MM.1S (cell line): ENCODE results near the gene SDHB.

ENCODE experiments used
- DNase-seq: peaks from one replicate; pipeline ENCODE4 v3.0.0-alpha.2; 2015
- H2AFZ ChIP-seq: fragments of 300-600 bp; sonication (generic); 2 replicates; pipeline ENCODE4 v1.6.0; 2016; ENCODE audit warnings: antibody characterized with exemption, low read length
- H3F3A ChIP-seq: fragments of 300-600 bp; sonication (generic); 2 replicates; pipeline ENCODE4 v1.6.1; 2016; ENCODE audit warnings: mild to moderate bottlenecking, antibody characterized with exemption, low read length, moderate library complexity, mixed read lengths; ENCODE audit not compliant: insufficient read depth
- H3K27ac ChIP-seq: fragments of 300-600 bp; sonication (generic); 2 replicates; pipeline ENCODE4 v1.5.1; 2016; ENCODE audit warnings: mild to moderate bottlenecking, low read length
- H3K27me3 ChIP-seq: fragments of 300-600 bp; sonication (generic); replicated peaks from 2 replicates; pipeline ENCODE4 v1.6.0; 2016; ENCODE audit warnings: low read length; ENCODE audit not compliant: insufficient read depth
- H3K36me3 ChIP-seq: fragments of 300-600 bp; sonication (generic); replicated peaks from 2 replicates; pipeline ENCODE4 v1.6.1; 2016; ENCODE audit warnings: mild to moderate bottlenecking, low read length, mixed read lengths; ENCODE audit not compliant: insufficient read depth
- H3K4me1 ChIP-seq: fragments of 300-600 bp; sonication (generic); 2 replicates; pipeline ENCODE4 v1.6.1; 2016; ENCODE audit warnings: low read length, mixed read lengths
- H3K4me2 ChIP-seq: fragments of 300-600 bp; sonication (generic); 2 replicates; pipeline ENCODE4 v1.6.0; 2016; ENCODE audit warnings: low read depth, low read length
- H3K4me3 ChIP-seq: fragments of 300-600 bp; sonication (generic); 2 replicates; pipeline ENCODE4 v1.5.1; 2016; ENCODE audit warnings: low read length, mixed read lengths
- H3K79me2 ChIP-seq: fragments of 300-600 bp; sonication (generic); 2 replicates; pipeline ENCODE4 v1.6.1; 2016; ENCODE audit warnings: mixed run types, low read length, mixed read lengths
- H3K9ac ChIP-seq: fragments of 300-600 bp; sonication (generic); 2 replicates; pipeline ENCODE4 v1.6.1; 2016; ENCODE audit warnings: low read length, mixed read lengths
- H3K9me2 ChIP-seq: fragments of 300-600 bp; sonication (generic); replicated peaks from 2 replicates; pipeline ENCODE4 v1.6.1; 2016; ENCODE audit warnings: mild to moderate bottlenecking, low read length, mixed read lengths; ENCODE audit not compliant: insufficient read depth
- H3K9me3 ChIP-seq: fragments of 300-600 bp; sonication (generic); replicated peaks from 2 replicates; pipeline ENCODE4 v1.6.1; 2016; ENCODE audit warnings: mild to moderate bottlenecking, low read length, mixed read lengths; ENCODE audit not compliant: insufficient read depth
- H4K20me1 ChIP-seq: fragments of 300-600 bp; sonication (generic); 2 replicates; pipeline ENCODE4 v1.6.1; 2016; ENCODE audit warnings: mild to moderate bottlenecking, low read length, moderate library complexity, mixed read lengths; ENCODE audit not compliant: insufficient read depth
- EZH2 ChIP-seq: fragments of 300-600 bp; sonication (generic); optimal IDR thresholded peaks from 2 replicates; pipeline ENCODE3; 2017; ENCODE audit warnings: low read depth, mild to moderate bottlenecking, antibody characterized with exemption, low read length, mixed read lengths
- EZH2phosphoT487 ChIP-seq: fragments of 300-600 bp; sonication (generic); IDR thresholded peaks from 2 replicates; pipeline ENCODE4 v1.6.1; 2018; ENCODE audit warnings: antibody characterized with exemption, low read length
- TF ChIP-seq, protein P1 (sequence below): fragments of 300-600 bp; sonication (generic); IDR thresholded peaks from 2 replicates; pipeline ENCODE4 v1.5.1; 2016; ENCODE audit warnings: antibody characterized with exemption, low read length, mixed read lengths

SDHB gene

GRCh38 chr1:17099616-17100340 is 45.9 kb upstream of the SDHB start:
- DNase-seq = no peak
- Histone ChIP-seq H4K20me1 (no peaks in the 10 kb centered on the region), H3K9me2 (no peaks in the 10 kb centered on the region), H3K9ac (no peak overlapping the region), H3F3A (no peaks in the 10 kb centered on the region), H3K4me2 (no peak overlapping the region), H3K27ac (no peak overlapping the region), H3K79me2 (no peaks in the 10 kb centered on the region), H3K36me3 (no peaks in the 10 kb centered on the region), H3K4me1 (no peaks in the 10 kb centered on the region), H3K9me3 (no peaks in the 10 kb centered on the region), H2AFZ (no peak overlapping the region), H3K27me3 (peaks cover 100% of the 10 kb centered on the region), H3K4me3 (no peak overlapping the region)
- TF ChIP-seq EZH2 = no peak
- TF ChIP-seq, protein P1, sequence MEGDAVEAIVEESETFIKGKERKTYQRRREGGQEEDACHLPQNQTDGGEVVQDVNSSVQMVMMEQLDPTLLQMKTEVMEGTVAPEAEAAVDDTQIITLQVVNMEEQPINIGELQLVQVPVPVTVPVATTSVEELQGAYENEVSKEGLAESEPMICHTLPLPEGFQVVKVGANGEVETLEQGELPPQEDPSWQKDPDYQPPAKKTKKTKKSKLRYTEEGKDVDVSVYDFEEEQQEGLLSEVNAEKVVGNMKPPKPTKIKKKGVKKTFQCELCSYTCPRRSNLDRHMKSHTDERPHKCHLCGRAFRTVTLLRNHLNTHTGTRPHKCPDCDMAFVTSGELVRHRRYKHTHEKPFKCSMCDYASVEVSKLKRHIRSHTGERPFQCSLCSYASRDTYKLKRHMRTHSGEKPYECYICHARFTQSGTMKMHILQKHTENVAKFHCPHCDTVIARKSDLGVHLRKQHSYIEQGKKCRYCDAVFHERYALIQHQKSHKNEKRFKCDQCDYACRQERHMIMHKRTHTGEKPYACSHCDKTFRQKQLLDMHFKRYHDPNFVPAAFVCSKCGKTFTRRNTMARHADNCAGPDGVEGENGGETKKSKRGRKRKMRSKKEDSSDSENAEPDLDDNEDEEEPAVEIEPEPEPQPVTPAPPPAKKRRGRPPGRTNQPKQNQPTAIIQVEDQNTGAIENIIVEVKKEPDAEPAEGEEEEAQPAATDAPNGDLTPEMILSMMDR = no peak
- TF ChIP-seq EZH2phosphoT487 = 0 out of 2 replicates have a peak, but pooled peaks have one; percentile 27

DNA sequence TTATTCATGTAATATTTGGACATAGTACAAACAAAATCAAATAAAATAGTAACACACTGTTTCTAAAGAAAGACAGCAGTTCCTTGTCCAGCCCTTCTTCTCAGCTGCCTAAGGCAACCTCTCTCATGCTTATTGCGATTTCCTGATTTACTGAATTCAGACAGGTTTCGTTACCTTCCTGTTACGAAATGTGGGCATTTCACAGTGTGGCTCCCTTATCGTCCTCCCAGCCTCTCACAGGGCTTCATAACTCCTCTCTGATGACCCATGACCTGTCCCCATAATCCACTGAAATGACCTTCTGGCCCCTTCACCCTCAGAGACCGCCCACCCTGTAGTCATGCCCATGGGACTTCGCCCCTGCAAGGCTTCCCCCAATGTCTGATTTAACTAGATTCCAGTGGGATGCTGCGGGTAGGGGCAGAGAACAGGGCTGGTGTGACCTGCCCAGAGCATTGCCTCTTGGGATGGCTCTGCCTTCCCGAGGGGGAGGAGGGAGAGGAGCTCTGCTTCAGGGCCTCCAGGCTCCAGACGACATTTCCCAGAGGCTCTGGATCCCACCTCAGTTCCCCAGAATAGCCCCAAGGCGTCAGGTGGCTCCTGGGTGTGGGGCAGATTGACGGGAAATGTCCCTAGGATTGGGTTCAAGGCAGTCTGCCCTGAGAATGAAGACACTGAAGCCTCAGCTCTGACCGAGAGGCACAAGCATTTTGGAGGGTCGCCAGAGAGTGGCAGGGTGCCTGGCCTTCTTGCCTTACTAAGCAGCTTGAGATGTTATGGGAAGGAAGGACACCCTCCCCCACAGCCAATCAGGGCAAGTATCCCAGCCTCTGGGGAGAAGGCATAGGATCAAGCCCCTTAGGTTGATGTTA is 44.9 kb upstream of the SDHB start:
- Histone ChIP-seq H3K79me2 (no peaks in the 10 kb centered on the region), H3K4me2 (no peak overlapping the region), H3K9me3 (no peaks in the 10 kb centered on the region), H4K20me1 (no peaks in the 10 kb centered on the region), H3K4me1 (no peaks in the 10 kb centered on the region), H3K27ac (no peak overlapping the region), H2AFZ (no peak overlapping the region), H3K9ac (no peak overlapping the region), H3K9me2 (no peaks in the 10 kb centered on the region), H3K36me3 (no peaks in the 10 kb centered on the region), H3F3A (no peaks in the 10 kb centered on the region), H3K4me3 (no peak overlapping the region), H3K27me3 (peaks cover 100% of the 10 kb centered on the region)
- DNase-seq = no peak
- TF ChIP-seq EZH2phosphoT487 (no peak), EZH2 (no peak)
- TF ChIP-seq, protein P1 = no peak

DNA sequence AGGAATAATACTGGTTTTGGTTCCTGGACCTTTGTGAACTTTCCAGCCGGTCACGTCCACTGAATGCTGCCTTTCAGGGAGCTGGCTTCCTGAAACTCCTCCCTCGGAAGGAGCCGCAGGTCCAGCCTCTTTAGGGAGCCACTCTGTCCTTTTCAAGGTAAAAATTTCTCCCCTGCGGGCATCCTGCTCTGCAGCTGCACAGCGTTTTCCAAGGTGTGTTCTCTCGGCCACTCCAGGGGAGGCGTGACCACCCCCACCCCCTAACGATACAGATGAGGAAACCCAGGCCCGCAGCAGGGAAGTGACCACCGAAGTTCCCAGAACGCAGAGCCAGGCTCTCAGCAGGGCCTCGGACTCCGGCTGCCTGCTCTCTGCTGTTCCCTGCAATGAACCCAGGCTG is 44.0 kb upstream of the SDHB start:
- H3K4me3 ChIP-seq = no peak overlapping the region
- no peaks in the 10 kb centered on the region for H3K79me2 ChIP-seq
- H2AFZ ChIP-seq = no peak overlapping the region
- H3K4me1 ChIP-seq = no peaks in the 10 kb centered on the region
- no peak for DNase-seq
- H3K4me2 ChIP-seq = no peak overlapping the region
- H3K9me3 ChIP-seq = no peaks in the 10 kb centered on the region
- TF ChIP-seq EZH2 = no peak
- TF ChIP-seq EZH2phosphoT487 = no peak
- TF ChIP-seq, protein P1 = no peak
- H3F3A ChIP-seq = no peaks in the 10 kb centered on the region
- peaks cover 100% of the 10 kb centered on the region for H3K27me3 ChIP-seq
- no peaks in the 10 kb centered on the region for H3K9me2 ChIP-seq
- no peaks in the 10 kb centered on the region for H3K36me3 ChIP-seq
- no peak overlapping the region for H3K27ac ChIP-seq
- no peaks in the 10 kb centered on the region for H4K20me1 ChIP-seq
- no peak overlapping the region for H3K9ac ChIP-seq
